Stomach (tissue), 4 donors: Measurements from ENCODE around the gene CXXC1.

ENCODE experiments used
- EP300 ChIP-seq: sonication (generic); formaldehyde crosslinking; IDR thresholded peaks from one replicate; pipeline ENCODE4 v1.6.1; 2017; ENCODE audit warnings: antibody characterized with exemption
- POLR2A ChIP-seq, 4 donors: fragments of 450-650 bp; IDR thresholded peaks; one replicate each; pipeline ENCODE4 v1.6.1; 2016; ENCODE audit warnings: antibody characterized with exemption in 4 of 4, control low read depth in 2 of 4, mild to moderate bottlenecking in 1 of 4, moderate library complexity in 1 of 4
- POLR2AphosphoS5 ChIP-seq, 3 donors: sonication (generic); formaldehyde crosslinking; IDR thresholded peaks; one replicate each; pipeline ENCODE4 v1.6.1; 2016; ENCODE audit warnings: antibody characterized with exemption in 3 of 3
- TF ChIP-seq, protein P1 (sequence below), 7 experiments: fragments of 450-650 bp in 4 of 7; fragments of 200-600 bp in 3 of 7; sonication (generic) in 3 of 7; IDR thresholded peaks; one replicate each; pipeline ENCODE4 v1.5.1; 2016 to 2019; ENCODE audit warnings: antibody characterized with exemption in 7 of 7, control low read depth in 2 of 7, mild to moderate bottlenecking in 1 of 7

DNA sequence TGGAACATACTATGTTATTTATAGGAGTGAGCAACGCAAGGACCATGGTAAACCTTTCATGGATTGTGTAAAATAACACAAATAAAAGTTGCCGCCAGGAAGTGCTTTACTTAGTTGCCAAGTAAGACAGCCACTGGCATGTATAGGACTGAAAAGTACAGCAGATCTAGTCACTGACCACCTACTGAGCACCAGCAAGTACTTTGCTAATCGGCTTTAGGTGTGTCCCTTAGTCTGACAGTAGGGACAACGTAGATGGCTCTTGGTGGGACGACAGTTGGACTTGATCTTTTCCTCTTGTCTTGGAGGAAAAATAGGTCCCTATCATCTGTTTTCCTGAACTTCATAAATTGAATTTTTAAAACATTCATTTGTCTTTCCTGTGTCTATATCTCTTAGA, 13.6 kb upstream of the CXXC1 start:
- TF ChIP-seq POLR2AphosphoS5 (IDR thresholded peaks at IDR 0.05), result no peak
- no peak for TF ChIP-seq POLR2A (IDR thresholded peaks at IDR 0.05)
- TF ChIP-seq, protein P1, sequence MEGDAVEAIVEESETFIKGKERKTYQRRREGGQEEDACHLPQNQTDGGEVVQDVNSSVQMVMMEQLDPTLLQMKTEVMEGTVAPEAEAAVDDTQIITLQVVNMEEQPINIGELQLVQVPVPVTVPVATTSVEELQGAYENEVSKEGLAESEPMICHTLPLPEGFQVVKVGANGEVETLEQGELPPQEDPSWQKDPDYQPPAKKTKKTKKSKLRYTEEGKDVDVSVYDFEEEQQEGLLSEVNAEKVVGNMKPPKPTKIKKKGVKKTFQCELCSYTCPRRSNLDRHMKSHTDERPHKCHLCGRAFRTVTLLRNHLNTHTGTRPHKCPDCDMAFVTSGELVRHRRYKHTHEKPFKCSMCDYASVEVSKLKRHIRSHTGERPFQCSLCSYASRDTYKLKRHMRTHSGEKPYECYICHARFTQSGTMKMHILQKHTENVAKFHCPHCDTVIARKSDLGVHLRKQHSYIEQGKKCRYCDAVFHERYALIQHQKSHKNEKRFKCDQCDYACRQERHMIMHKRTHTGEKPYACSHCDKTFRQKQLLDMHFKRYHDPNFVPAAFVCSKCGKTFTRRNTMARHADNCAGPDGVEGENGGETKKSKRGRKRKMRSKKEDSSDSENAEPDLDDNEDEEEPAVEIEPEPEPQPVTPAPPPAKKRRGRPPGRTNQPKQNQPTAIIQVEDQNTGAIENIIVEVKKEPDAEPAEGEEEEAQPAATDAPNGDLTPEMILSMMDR (IDR thresholded peaks at IDR 0.05), result no peak
- no peak for TF ChIP-seq EP300
